ENCODE measurements around the gene RAB9A.
"Not testable (repeated sequence)": the region's sequence is repeated elsewhere in the genome, so short reads cannot be mapped to it uniquely, and the experiment has no call there.

Gene RAB9A

GRCh38 chrX:13669246-13669737, 19.6 kb upstream of the RAB9A start:
- H3K4me3 ChIP-seq (ENCODE audit: control insufficient read depth, low read depth, low read length), result no peak overlapping the region
- peak; percentile 94 for DNase-seq (ENCODE audit: low read depth)
- TF ChIP-seq CTCF (IDR thresholded peaks at IDR 0.05; ENCODE audit: control insufficient read depth, insufficient read depth, low read depth, low read length, missing control alignments), result no peak

GRCh38 chrX:13669755-13670154, 19.2 kb upstream of the RAB9A start:
- H3K4me3 ChIP-seq (ENCODE audit: control insufficient read depth, low read depth, low read length); DNase-seq (ENCODE audit: low read depth): not testable (repeated sequence)

DNA sequence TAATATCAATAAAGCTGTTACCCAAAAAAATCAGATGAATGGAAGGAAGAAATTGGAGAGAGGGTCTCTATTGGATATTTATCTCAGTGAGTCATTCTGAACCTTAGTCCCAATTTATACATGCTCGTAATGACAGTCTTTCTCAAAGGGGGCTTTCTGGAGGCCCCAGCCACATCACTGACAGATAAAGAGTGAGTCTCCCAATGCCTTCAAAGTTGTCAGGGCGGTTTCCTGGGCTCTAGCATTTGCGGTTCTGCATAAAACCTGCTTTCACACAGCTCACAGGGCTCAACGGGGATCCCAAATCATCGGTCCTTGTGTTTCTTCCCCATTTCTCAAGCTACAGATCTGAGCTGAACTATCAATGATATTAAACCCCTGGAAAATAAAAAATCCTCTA, 18.7 kb upstream of the RAB9A start:
- no peak overlapping the region for H3K4me3 ChIP-seq (ENCODE audit: control insufficient read depth, low read depth, low read length)
- DNase-seq (ENCODE audit: low read depth), result no peak
- no peak for TF ChIP-seq CTCF (IDR thresholded peaks at IDR 0.05; ENCODE audit: control insufficient read depth, insufficient read depth, low read depth, low read length, missing control alignments)

DNA sequence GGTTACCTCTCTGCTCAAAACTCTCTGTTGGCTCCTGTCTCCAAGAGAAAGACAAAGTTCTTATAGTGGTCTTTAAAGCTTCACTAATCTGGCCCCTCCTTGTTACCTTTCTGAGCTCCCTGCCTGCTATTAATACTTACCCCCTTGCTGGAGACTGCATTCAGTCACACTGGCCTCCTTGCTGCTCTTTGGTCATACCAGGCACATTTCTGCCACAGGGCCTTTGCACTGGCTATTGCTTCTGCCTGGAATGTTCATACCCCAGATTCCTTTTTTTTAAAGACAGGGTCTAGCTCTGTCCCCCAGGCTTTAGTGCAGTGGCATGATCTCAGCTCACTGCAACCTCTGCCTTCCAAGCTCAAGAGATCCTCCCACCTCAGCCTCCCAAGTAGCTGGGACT, 15.9 kb upstream of the RAB9A start:
- no peak for DNase-seq (ENCODE audit: low read depth)
- no peak for TF ChIP-seq CTCF (IDR thresholded peaks at IDR 0.05; ENCODE audit: control insufficient read depth, insufficient read depth, low read depth, low read length, missing control alignments)
- H3K4me3 ChIP-seq (ENCODE audit: control insufficient read depth, low read depth, low read length), result no peak overlapping the region

- no peak for TF ChIP-seq CTCF (IDR thresholded peaks at IDR 0.05; ENCODE audit: control insufficient read depth, insufficient read depth, low read depth, low read length, missing control alignments)
- H3K4me3 ChIP-seq (ENCODE audit: control insufficient read depth, low read depth, low read length), result no peak overlapping the region
- no peak for DNase-seq (ENCODE audit: low read depth)
These were observed 12.0 kb upstream of the RAB9A start for GRCh38 chrX:13676885-13677284.

- not testable (repeated sequence) for H3K4me3 ChIP-seq (ENCODE audit: control insufficient read depth, low read depth, low read length)
These were observed 9.2 kb upstream of the RAB9A start for GRCh38 chrX:13679700-13680099.

DNA sequence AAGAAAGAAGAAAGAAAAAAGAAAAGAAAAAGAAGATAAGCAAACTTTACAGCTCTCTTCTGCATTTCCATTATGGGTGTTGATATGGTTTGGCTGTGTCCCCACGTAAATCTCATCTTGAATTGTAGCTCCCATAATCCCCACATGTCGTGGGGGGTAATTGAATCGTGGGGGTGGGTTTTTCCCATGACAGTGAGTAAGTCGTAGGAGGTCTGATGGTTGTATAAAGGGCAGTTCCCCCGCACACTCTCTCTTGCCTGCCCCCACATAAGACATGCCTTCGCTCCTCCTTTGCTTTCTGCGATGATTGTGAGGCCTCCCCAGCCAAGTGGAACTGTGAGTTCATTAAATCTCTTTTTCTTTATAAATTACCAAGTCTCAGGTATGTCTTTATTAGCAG, 7.3 kb upstream of the RAB9A start:
- no peak for DNase-seq (ENCODE audit: low read depth)
- no peak for TF ChIP-seq CTCF (IDR thresholded peaks at IDR 0.05; ENCODE audit: control insufficient read depth, insufficient read depth, low read depth, low read length, missing control alignments)
- no peak overlapping the region for H3K4me3 ChIP-seq (ENCODE audit: control insufficient read depth, low read depth, low read length)

More at GRCh38 chrX:13679700-13680099, 9.2 kb upstream of the RAB9A start:
- not testable (repeated sequence) for DNase-seq (ENCODE audit: low read depth)

GRCh38 chrX:13684361-13684760, 4.6 kb upstream of the RAB9A start:
- TF ChIP-seq CTCF (IDR thresholded peaks at IDR 0.05; ENCODE audit: control insufficient read depth, insufficient read depth, low read depth, low read length, missing control alignments), result no peak
- DNase-seq (ENCODE audit: low read depth), result no peak
- no peak overlapping the region for H3K4me3 ChIP-seq (ENCODE audit: control insufficient read depth, low read depth, low read length)
